HEK293 (cell line): Measurements from ENCODE around the gene ZNF292.

Experiments
- CTCF ChIA-PET: fragments of 350-600 bp; formaldehyde crosslinking; extraction: SDS; loops from one replicate; lab custom pipeline; 2021; ENCODE audit warnings: antibody characterized with exemption; lab: Yijun Ruan, JAX
- POLR2A ChIA-PET: fragments of 300-600 bp; formaldehyde crosslinking; extraction: SDS; loops from one replicate; lab custom pipeline; 2020; ENCODE audit warnings: antibody characterized with exemption, inconsistent platforms; lab: Yijun Ruan, JAX
- H3K27ac ChIP-seq: fragments of 200-500 bp; sonication (Bioruptor generic); 2 replicates; pipeline ENCODE4 v1.5.1; 2014; ENCODE audit warnings: low read depth, low read length, control low read depth, inconsistent platforms; ENCODE audit errors: extremely low read depth
- H3K36me3 ChIP-seq, 2 experiments: fragments of 200-500 bp in 1 of 2; sonication (Bioruptor generic) in 1 of 2; 1 replicate in 1 of 2; 2 replicates in 1 of 2; pipeline ENCODE4 v1.5.1; 2014 to 2017; ENCODE audit warnings: inconsistent platforms in 2 of 2, low read length in 2 of 2; ENCODE audit not compliant: control insufficient read depth in 2 of 2, insufficient read depth in 1 of 2
- H3K4me1 ChIP-seq: fragments of 200-500 bp; sonication (Bioruptor generic); 2 replicates; pipeline ENCODE4 v1.5.1; 2014; ENCODE audit warnings: mild to moderate bottlenecking, low read length, inconsistent platforms; ENCODE audit not compliant: control insufficient read depth, insufficient read depth
- H3K4me3 ChIP-seq: 2 replicates; pipeline ENCODE4 v1.5.1; 2011; ENCODE audit warnings: low read depth, mild to moderate bottlenecking, control low read depth, low read length, moderate library complexity
- H3K9me3 ChIP-seq: fragments of 200-500 bp; sonication (Bioruptor generic); 2 replicates; pipeline ENCODE4 v1.5.1; 2014; ENCODE audit warnings: low read depth, low read length, inconsistent platforms; ENCODE audit not compliant: control insufficient read depth, insufficient read depth
- EGR2 ChIP-seq: fragments of 450-650 bp; formaldehyde crosslinking; IDR thresholded peaks from 2 replicates; pipeline ENCODE4 v1.5.1; 2016; ENCODE audit warnings: low read depth, missing biosample characterization, missing genetic modification characterization
- GLIS1 ChIP-seq: fragments of 450-650 bp; formaldehyde crosslinking; IDR thresholded peaks from 2 replicates; pipeline ENCODE4 v1.5.1; 2016; ENCODE audit warnings: missing biosample characterization, missing genetic modification characterization
- HOXD13 ChIP-seq: sonication (generic); formaldehyde crosslinking; IDR thresholded peaks from 2 replicates; pipeline ENCODE4 v1.8.0; 2022; ENCODE audit warnings: missing genetic modification reagents, borderline replicate concordance
- KLF16 ChIP-seq: fragments of 450-650 bp; formaldehyde crosslinking; IDR thresholded peaks from 2 replicates; pipeline ENCODE4 v1.5.1; 2017; ENCODE audit warnings: missing biosample characterization, missing genetic modification characterization
- KLF9 ChIP-seq: fragments of 450-650 bp; formaldehyde crosslinking; IDR thresholded peaks from 2 replicates; pipeline ENCODE4 v1.5.1; 2016; ENCODE audit warnings: missing biosample characterization, missing genetic modification characterization, low read depth
- SALL2 ChIP-seq: fragments of 450-650 bp; formaldehyde crosslinking; IDR thresholded peaks from 2 replicates; pipeline ENCODE4 v1.5.0; 2017; ENCODE audit warnings: missing biosample characterization, mild to moderate bottlenecking, missing genetic modification characterization, borderline replicate concordance
- ZBTB7A ChIP-seq: fragments of 450-650 bp; formaldehyde crosslinking; IDR thresholded peaks from 2 replicates; pipeline ENCODE4 v1.5.1; 2016; ENCODE audit warnings: low read depth, missing biosample characterization, missing genetic modification characterization
- ZNF112 ChIP-seq: fragments of 450-650 bp; formaldehyde crosslinking; IDR thresholded peaks from 2 replicates; pipeline ENCODE4 v1.5.0; 2017; ENCODE audit warnings: missing biosample characterization, missing genetic modification characterization
- ZNF221 ChIP-seq: fragments of 450-650 bp; formaldehyde crosslinking; IDR thresholded peaks from 2 replicates; pipeline ENCODE4 v1.5.1; 2017; ENCODE audit warnings: missing biosample characterization, missing genetic modification characterization, borderline replicate concordance
- ZNF24 ChIP-seq: fragments of 450-650 bp; formaldehyde crosslinking; IDR thresholded peaks from 2 replicates; pipeline ENCODE4 v1.5.1; 2016; ENCODE audit warnings: missing biosample characterization, missing genetic modification characterization
- ZNF266 ChIP-seq: fragments of 450-650 bp; formaldehyde crosslinking; IDR thresholded peaks from 2 replicates; pipeline ENCODE4 v1.5.1; 2016; ENCODE audit warnings: missing biosample characterization, missing genetic modification characterization, low read depth
- ZNF37A ChIP-seq: fragments of 450-650 bp; IDR thresholded peaks from 2 replicates; pipeline ENCODE4 v1.5.1; 2018; ENCODE audit warnings: missing biosample characterization, missing genetic modification characterization
- ZNF394 ChIP-seq: fragments of 450-650 bp; formaldehyde crosslinking; IDR thresholded peaks from 2 replicates; pipeline ENCODE4 v1.5.1; 2016; ENCODE audit warnings: missing biosample characterization, missing genetic modification characterization, mild to moderate bottlenecking, moderate library complexity, borderline replicate concordance
- ZNF426 ChIP-seq: fragments of 450-650 bp; formaldehyde crosslinking; IDR thresholded peaks from 2 replicates; pipeline ENCODE4 v1.5.1; 2017; ENCODE audit warnings: missing biosample characterization, missing genetic modification characterization, mild to moderate bottlenecking, inconsistent platforms, moderate library complexity
- ZNF548 ChIP-seq: fragments of 450-650 bp; formaldehyde crosslinking; IDR thresholded peaks from 2 replicates; pipeline ENCODE4 v1.5.1; 2016; ENCODE audit warnings: missing biosample characterization, missing genetic modification characterization
- ZNF623 ChIP-seq: fragments of 450-650 bp; formaldehyde crosslinking; IDR thresholded peaks from 2 replicates; pipeline ENCODE4 v1.5.1; 2016; ENCODE audit warnings: missing biosample characterization, missing genetic modification characterization
- ZNF677 ChIP-seq: fragments of 450-650 bp; IDR thresholded peaks from 2 replicates; pipeline ENCODE4 v1.5.0; 2018; ENCODE audit warnings: missing biosample characterization, mild to moderate bottlenecking, missing genetic modification characterization, moderate library complexity
- ZNF776 ChIP-seq: fragments of 450-650 bp; formaldehyde crosslinking; IDR thresholded peaks from 2 replicates; pipeline ENCODE4 v1.5.0; 2017; ENCODE audit warnings: missing biosample characterization, missing genetic modification characterization, borderline replicate concordance
- ZNF837 ChIP-seq: fragments of 450-650 bp; formaldehyde crosslinking; IDR thresholded peaks from 2 replicates; pipeline ENCODE4 v1.5.1; 2016; ENCODE audit warnings: missing biosample characterization, missing genetic modification characterization
- TF ChIP-seq, protein P1 (sequence below): fragments of 450-650 bp; formaldehyde crosslinking; IDR thresholded peaks from 2 replicates; pipeline ENCODE4 v1.5.1; 2016; ENCODE audit warnings: missing biosample characterization, missing genetic modification characterization

The ZNF292 gene

DNA sequence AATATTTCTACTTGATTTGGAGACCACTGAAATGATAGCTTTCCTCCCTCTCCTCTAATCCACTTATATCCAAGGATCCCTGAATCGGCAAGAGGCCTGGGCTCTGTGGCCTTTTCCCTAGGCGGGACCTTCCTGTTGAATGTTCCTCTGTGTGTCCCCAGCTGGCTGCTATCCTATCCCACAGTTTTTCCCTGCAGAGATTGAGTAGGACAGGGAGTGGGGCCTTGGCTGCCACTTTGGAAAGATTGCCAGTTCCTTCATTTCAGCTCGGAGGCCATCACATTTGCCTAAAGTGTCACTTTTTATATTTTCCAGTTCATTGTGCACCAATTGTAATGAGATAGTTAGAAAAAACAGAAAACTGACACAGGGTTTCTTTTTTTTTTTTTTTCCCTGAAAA lies 128.1 kb downstream of the ZNF292 start (continued):
- no peak for TF ChIP-seq ZNF623 (tag by site-specific recombination)

- TF ChIP-seq ZNF776 (tag by site-specific recombination) (no peak), ZNF37A (tag by site-specific recombination) (no peak), ZNF394 (tag by site-specific recombination) (no peak), SALL2 (tag by site-specific recombination) (no peak), HOXD13 (CRISPR knock-in tag) (no peak), ZNF221 (no peak), ZNF677 (tag by site-specific recombination) (no peak), ZNF112 (tag by site-specific recombination) (no peak), ZNF426 (tag by site-specific recombination) (no peak)
- TF ChIP-seq, protein P1, sequence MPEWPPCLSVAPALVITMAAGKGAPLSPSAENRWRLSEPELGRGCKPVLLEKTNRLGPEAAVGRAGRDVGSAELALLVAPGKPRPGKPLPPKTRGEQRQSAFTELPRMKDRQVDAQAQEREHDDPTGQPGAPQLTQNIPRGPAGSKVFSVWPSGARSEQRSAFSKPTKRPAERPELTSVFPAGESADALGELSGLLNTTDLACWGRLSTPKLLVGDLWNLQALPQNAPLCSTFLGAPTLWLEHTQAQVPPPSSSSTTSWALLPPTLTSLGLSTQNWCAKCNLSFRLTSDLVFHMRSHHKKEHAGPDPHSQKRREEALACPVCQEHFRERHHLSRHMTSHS (tag by site-specific recombination) = no peak
- ChIA-PET POLR2A (no interaction called here), CTCF (interaction anchor here (1.3 kb wide), 1 partner anchor 10 kb away, joined by 5 read pairs; no protein-coding TSS in a partner anchor)
- H3K27ac ChIP-seq = no peak overlapping the region
- no peak overlapping the region for H3K4me3 ChIP-seq
- H3K36me3 ChIP-seq = no peaks in the 10 kb centered on the region
- H3K9me3 ChIP-seq = no peaks in the 10 kb centered on the region
- no peaks in the 10 kb centered on the region for H3K4me1 ChIP-seq
These were observed 131.9 kb downstream of the ZNF292 start for GRCh38 chr6:87287251-87287650.

DNA sequence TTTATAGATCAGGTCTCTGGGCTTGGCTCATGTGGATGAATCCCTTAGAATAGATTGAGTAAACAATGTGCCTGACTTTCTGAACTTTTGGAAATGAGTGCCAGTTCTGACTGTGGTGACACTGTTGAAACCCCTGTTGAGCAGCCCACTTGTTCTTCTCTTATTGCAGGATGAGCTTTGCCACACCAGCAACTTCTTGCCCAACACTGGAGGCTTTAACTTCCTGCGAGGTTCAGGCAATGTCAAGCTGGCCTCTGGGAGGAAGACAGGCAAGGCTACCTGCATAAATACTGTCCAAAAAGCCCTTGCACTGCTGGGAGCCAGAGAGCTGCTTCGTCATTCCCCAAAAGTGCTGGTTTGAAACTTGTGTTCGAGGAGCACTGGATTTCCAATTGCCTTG lies 134.2 kb downstream of the ZNF292 start:
- ChIA-PET CTCF (interaction anchor here (1.6 kb wide), 1 partner anchor 32 kb away, joined by 4 read pairs; no protein-coding TSS in a partner anchor), POLR2A (no interaction called here)
- no peaks in the 10 kb centered on the region for H3K36me3 ChIP-seq
- no peaks in the 10 kb centered on the region for H3K4me1 ChIP-seq
- H3K27ac ChIP-seq = no peak overlapping the region
- H3K9me3 ChIP-seq = no peaks in the 10 kb centered on the region
- TF ChIP-seq KLF16 (tag by site-specific recombination) = no peak
- no peak for TF ChIP-seq EGR2 (tag by site-specific recombination)
- H3K4me3 ChIP-seq = no peak overlapping the region

DNA sequence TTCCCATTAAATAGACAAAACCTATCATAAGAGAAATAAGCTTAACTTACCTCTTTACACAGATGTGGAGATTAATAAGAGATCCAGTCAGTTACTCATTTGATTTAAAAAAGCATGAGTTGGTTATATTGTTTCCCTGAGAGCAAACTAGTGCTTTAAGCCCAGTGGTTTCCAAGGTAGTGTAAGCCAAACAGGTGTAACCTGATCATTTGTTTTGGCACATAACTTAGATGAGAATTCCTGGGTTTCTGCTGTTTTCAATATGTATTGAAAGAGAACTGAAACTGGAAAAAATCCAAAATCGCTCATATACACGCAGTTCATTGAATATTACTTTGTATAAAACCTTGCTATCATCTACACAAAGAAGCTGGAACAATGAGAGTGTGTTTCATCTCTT lies 136.5 kb downstream of the ZNF292 start:
- H3K9me3 ChIP-seq = no peaks in the 10 kb centered on the region
- CTCF ChIA-PET = interaction anchor here (0.9 to 1.3 kb wide), 3 partner anchors 30 to 213 kb away, joined by 3 to 4 read pairs (median 3); no protein-coding TSS in a partner anchor
- H3K27ac ChIP-seq = no peak overlapping the region
- no peak for TF ChIP-seq ZNF266 (tag by site-specific recombination)
- no peak for TF ChIP-seq GLIS1 (tag by site-specific recombination)
- TF ChIP-seq ZNF24 = no peak
- no peak for TF ChIP-seq ZBTB7A
- no peak for TF ChIP-seq ZNF548 (tag by site-specific recombination)
- TF ChIP-seq KLF9 = no peak
- no peak for TF ChIP-seq ZNF837
- H3K4me3 ChIP-seq = no peak overlapping the region
- H3K4me1 ChIP-seq = no peaks in the 10 kb centered on the region
- POLR2A ChIA-PET = no interaction called here
- no peaks in the 10 kb centered on the region for H3K36me3 ChIP-seq
